ENCODE results near the gene CDYL.

The CDYL gene

GRCh38 chr6:4940416-4940815, 164.2 kb downstream of the CDYL start:
- no peak for DNase-seq

GRCh38 chr6:4941782-4942672, 165.8 kb downstream of the CDYL start:
- peak; percentile 26 for DNase-seq

- no peak for DNase-seq
These were observed 166.4 kb downstream of the CDYL start for GRCh38 chr6:4942673-4943009.

GRCh38 chr6:4943716-4944115, 167.5 kb downstream of the CDYL start:
- peak; percentile 41 for DNase-seq

GRCh38 chr6:4944325-4944724, 168.1 kb downstream of the CDYL start:
- no peak for DNase-seq

GRCh38 chr6:4946521-4946920, 170.3 kb downstream of the CDYL start:
- DNase-seq: no peak

GRCh38 chr6:4947716-4948115, 171.5 kb downstream of the CDYL start:
- no peak for DNase-seq

GRCh38 chr6:4948781-4949450, 172.7 kb downstream of the CDYL start:
- DNase-seq: peak; percentile 44

GRCh38 chr6:4950076-4950475, 173.9 kb downstream of the CDYL start:
- no peak for DNase-seq

GRCh38 chr6:4950836-4951533, 174.8 kb downstream of the CDYL start:
- DNase-seq: no peak

GRCh38 chr6:4953440-4953839, 177.2 kb downstream of the CDYL start:
- DNase-seq: no peak

GRCh38 chr6:4956625-4957024, 180.4 kb downstream of the CDYL start:
- DNase-seq: no peak

- no peak for DNase-seq
These were observed 181.5 kb downstream of the CDYL start for GRCh38 chr6:4957521-4958231.

- DNase-seq: no peak
These were observed 182.4 kb downstream of the CDYL start for GRCh38 chr6:4958624-4959023.

- DNase-seq: no peak
These were observed 185.3 kb downstream of the CDYL start for GRCh38 chr6:4961322-4962168.

- DNase-seq: no peak
These were observed 186.7 kb downstream of the CDYL start for GRCh38 chr6:4962905-4963304.

- no peak for DNase-seq
These were observed 188.7 kb downstream of the CDYL start for GRCh38 chr6:4964675-4965561.

- no peak for DNase-seq
These were observed 189.6 kb downstream of the CDYL start for GRCh38 chr6:4965562-4966389.

GRCh38 chr6:4967301-4968030, 191.3 kb downstream of the CDYL start:
- DNase-seq: no peak
